Measurements from ENCODE around the gene PCNT. TPM values are rescaled to one million over a fixed set of nuclear protein-coding genes. Genes with fewer than 3 reads are reported as not detected.

The PCNT gene
- total and polyA plus RNA-seq, 2 of the 4 experiments (the other 2 are of a cell fraction), result 10.0 to 19.4 TPM

DNA sequence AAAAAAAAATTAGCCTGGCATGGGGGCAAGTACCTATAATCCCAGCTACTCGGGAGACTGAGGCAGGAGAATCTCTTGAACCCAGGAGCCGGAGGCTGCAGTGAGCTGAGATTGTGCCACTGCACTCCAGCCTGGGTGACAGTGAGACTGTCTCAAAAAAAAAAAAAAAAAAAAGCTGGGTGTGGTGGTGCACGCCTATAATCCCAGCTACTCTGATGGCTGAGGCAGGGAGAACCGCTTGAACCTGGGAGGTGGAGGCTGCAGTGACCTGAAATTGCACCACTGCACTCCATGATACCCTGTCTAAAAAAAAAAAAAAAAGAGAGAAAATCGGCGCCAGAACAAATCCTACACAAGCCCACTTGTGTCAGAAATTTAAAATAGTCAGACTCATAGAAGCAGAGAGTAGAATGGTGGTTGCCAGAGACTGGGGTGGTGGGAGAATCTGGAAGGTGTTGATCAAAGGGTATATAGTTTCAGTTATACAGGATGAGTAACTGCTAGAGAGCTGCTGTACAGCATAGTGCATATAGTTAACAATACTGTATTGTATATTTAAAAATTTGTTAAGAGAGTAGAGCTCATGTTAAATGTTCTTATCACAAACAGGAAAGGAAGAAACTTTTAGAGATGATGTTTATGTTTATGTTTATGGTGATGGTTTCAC is 144.3 kb downstream of the PCNT start:
- Histone ChIP-seq H3K9ac (ENCODE audit: low read depth, low read length) (no peak overlapping the region), H2BK15ac (ENCODE audit: low read depth, low read length) (no peak overlapping the region), H3K27ac (ENCODE audit: insufficient read depth, low read length) (no peak overlapping the region), H4K20me1 (ENCODE audit: insufficient read depth, low read length) (peaks cover 10% of the 10 kb centered on the region), H3K23ac (ENCODE audit: low read depth, low read length) (no peak overlapping the region), H3K18ac (ENCODE audit: low read depth, low read length) (no peak overlapping the region), H2AK5ac (ENCODE audit: low read depth, low read length) (no peak overlapping the region), H3K4ac (ENCODE audit: low read depth, low read length) (no peak overlapping the region), H3K4me1 (ENCODE audit: control insufficient read depth, insufficient read depth, low read length) (0 out of 2 replicates have a peak, but pooled peaks cover 4% of the 10 kb centered on the region), H4K8ac (ENCODE audit: low read depth in 2 of 2, low read length in 2 of 2) (no peak overlapping the region), H3K4me3 (ENCODE audit: insufficient read depth, low read depth, low read length) (no peak overlapping the region), H2BK5ac (ENCODE audit: low read depth, low read length, poor library complexity, severe bottlenecking) (no peak overlapping the region), H3K36me3 (ENCODE audit: control insufficient read depth, insufficient read depth, low read length) (peaks cover 5% of the 10 kb centered on the region; the same call in 1 of the 2 replicates), H3K9me1 (ENCODE audit: insufficient read depth, low read length) (peaks cover 15% of the 10 kb centered on the region), H4K91ac (ENCODE audit: insufficient read depth, low read depth, low read length) (no peak overlapping the region), H4K5ac (ENCODE audit: low read depth, low read length) (no peak overlapping the region), H3K4me2 (ENCODE audit: low read depth, low read length) (no peak overlapping the region), H2AK9ac (replicated peaks; ENCODE audit: low read depth, low read length, poor library complexity) (no peak overlapping the region), H3K56ac (ENCODE audit: extremely low read depth, insufficient read depth, low read length) (no peak overlapping the region), H2BK120ac (ENCODE audit: low read depth, low read length) (no peak overlapping the region), H3K14ac (replicated peaks; ENCODE audit: low read depth, low read length) (no peak overlapping the region), H2AFZ (replicated peaks; ENCODE audit: low read length, poor library complexity) (no peak overlapping the region), H2BK20ac (ENCODE audit: low read depth, low read length) (no peak overlapping the region), H3K27me3 (ENCODE audit: control insufficient read depth, insufficient read depth, low read length) (no peaks in the 10 kb centered on the region), H3K9me3 (ENCODE audit: control insufficient read depth, insufficient read depth, low read length) (no peaks in the 10 kb centered on the region), H3K79me1 (ENCODE audit: low read depth in 1 of 2, low read length in 2 of 2) (peaks cover 20 to 58% of the 10 kb centered on the region in 2 experiments)
- BruUV-seq (replicated peaks), result no TSS peak
- dilution Hi-C loops (cut with HindIII; ENCODE audit: low sequenced_read_pairs, unreplicated experiment) (no loop called here), in situ Hi-C loops (cut with MboI; ENCODE audit: low sequenced_read_pairs) (no loop called here), intact Hi-C loops (cut with micrococcal nuclease) (no loop called here)
- ATAC-seq (ENCODE audit: low read depth) (no peak), DNase-seq (no peak)
- CTCF ChIA-PET, result no interaction called here
- TF ChIP-seq, protein P1, sequence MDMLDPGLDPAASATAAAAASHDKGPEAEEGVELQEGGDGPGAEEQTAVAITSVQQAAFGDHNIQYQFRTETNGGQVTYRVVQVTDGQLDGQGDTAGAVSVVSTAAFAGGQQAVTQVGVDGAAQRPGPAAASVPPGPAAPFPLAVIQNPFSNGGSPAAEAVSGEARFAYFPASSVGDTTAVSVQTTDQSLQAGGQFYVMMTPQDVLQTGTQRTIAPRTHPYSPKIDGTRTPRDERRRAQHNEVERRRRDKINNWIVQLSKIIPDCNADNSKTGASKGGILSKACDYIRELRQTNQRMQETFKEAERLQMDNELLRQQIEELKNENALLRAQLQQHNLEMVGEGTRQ (IDR thresholded peaks at IDR 0.05; ENCODE audit: low read depth, low read length), result no peak
- TF ChIP-seq MXI1 (IDR thresholded peaks at IDR 0.05; ENCODE audit: borderline replicate concordance, low read depth, low read length) (no peak), CEBPB (IDR thresholded peaks at IDR 0.05; ENCODE audit: low read depth, low read length) (no peak)
- WGBS, 2 experiments (ENCODE audit: extremely low coverage in 2 of 2, insufficient read length in 1 of 2), result no CpG with 5 or more reads among the region's 6 CpGs
- POLR2A ChIA-PET (ENCODE audit: unreplicated experiment), result no interaction called here
